Activated naive CD8-positive, alpha-beta T cell (primary cell): ENCODE data around the gene CHMP3.
A peak's percentile ranks its signal among the peaks of the same experiment; 100 is the strongest.

Experiments
- H3K27ac Mint-ChIP-seq: one replicate; pipeline ENCODE4 v1.8.0; 2021; ENCODE audit warnings: mixed read lengths
- H3K27me3 Mint-ChIP-seq: one replicate; pipeline ENCODE4 v1.8.0; 2021; ENCODE audit warnings: mixed read lengths
- H3K36me3 Mint-ChIP-seq: one replicate; pipeline ENCODE4 v1.8.0; 2021; ENCODE audit warnings: mixed read lengths
- H3K4me1 Mint-ChIP-seq: one replicate; pipeline ENCODE4 v1.8.0; 2021; ENCODE audit warnings: low read depth, mixed read lengths
- H3K4me3 Mint-ChIP-seq: one replicate; pipeline ENCODE4 v1.8.0; 2021; ENCODE audit warnings: mild to moderate bottlenecking, mixed read lengths
- H3K9me3 Mint-ChIP-seq: one replicate; pipeline ENCODE4 v1.8.0; 2021; ENCODE audit warnings: low read depth, mixed read lengths

The CHMP3 gene

DNA sequence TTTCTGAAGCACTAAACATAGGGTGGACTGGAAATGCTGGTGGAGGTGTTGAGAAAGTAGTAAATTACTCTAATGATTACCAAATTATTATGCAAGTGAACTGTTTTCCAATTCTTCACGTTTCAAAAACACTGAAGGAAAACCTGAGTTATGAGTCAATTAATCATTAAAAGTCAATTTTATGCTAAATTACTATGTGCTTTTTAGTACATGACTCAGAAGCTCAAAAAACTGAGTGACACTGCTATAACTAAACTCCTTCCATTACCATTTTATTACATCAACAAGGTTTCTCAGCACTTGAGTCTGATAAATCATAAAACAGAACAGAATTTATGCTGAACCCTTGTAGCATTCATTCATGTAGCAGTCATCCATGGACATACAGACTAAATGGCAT lies 20.4 kb downstream of the CHMP3 start:
- H3K9me3 Mint-ChIP-seq, result peaks cover 3% of the 10 kb centered on the region
- peaks cover 17% of the 10 kb centered on the region for H3K36me3 Mint-ChIP-seq
- H3K27ac Mint-ChIP-seq, result no peak overlapping the region
- no peaks in the 10 kb centered on the region for H3K27me3 Mint-ChIP-seq
- no peak overlapping the region for H3K4me3 Mint-ChIP-seq
- peaks cover 12% of the 10 kb centered on the region for H3K4me1 Mint-ChIP-seq

DNA sequence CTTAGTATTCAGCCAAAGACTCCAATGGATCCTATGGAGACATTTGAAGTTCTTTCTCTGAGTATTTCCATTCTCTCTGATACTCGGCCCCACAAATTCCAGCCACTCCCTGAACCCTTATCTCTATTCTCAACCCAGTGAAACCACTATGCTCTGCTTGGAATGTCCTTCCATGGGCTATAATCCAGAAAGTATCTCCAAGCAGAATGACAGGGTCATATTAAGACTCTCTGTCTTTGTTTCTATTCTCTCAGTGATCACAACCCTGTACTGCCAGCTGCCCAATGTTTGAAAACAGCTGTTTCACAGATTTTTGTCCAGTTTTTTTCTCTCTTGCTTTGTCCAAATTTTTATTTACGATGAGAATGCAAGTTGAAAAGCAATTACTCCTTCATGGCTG lies 21.9 kb downstream of the CHMP3 start:
- Mint-ChIP-seq H3K4me1 (peaks cover 15% of the 10 kb centered on the region), H3K27ac (no peak overlapping the region), H3K27me3 (no peaks in the 10 kb centered on the region), H3K36me3 (peaks cover 12% of the 10 kb centered on the region), H3K4me3 (no peak overlapping the region), H3K9me3 (peaks cover 4% of the 10 kb centered on the region)

DNA sequence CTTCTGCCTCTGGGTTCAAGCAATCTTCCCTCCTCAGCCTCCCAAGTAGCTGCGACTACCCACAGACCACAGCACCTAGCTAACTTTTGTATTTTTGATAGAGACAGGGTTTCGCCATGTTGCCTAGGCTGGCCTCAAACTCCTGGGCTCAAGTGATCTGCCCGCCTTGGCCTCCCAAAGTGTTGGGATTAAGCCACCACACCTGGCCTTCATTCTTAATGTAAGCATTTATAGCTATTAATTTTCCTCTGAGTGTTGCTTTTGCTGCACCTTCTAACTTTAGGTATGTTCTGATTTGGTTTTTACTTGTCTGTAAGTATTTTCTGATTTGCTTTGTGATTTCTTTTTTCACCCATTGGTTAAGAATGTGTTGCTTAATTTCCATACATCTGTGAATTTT lies 29.7 kb downstream of the CHMP3 start:
- peaks cover 11% of the 10 kb centered on the region for H3K36me3 Mint-ChIP-seq

DNA sequence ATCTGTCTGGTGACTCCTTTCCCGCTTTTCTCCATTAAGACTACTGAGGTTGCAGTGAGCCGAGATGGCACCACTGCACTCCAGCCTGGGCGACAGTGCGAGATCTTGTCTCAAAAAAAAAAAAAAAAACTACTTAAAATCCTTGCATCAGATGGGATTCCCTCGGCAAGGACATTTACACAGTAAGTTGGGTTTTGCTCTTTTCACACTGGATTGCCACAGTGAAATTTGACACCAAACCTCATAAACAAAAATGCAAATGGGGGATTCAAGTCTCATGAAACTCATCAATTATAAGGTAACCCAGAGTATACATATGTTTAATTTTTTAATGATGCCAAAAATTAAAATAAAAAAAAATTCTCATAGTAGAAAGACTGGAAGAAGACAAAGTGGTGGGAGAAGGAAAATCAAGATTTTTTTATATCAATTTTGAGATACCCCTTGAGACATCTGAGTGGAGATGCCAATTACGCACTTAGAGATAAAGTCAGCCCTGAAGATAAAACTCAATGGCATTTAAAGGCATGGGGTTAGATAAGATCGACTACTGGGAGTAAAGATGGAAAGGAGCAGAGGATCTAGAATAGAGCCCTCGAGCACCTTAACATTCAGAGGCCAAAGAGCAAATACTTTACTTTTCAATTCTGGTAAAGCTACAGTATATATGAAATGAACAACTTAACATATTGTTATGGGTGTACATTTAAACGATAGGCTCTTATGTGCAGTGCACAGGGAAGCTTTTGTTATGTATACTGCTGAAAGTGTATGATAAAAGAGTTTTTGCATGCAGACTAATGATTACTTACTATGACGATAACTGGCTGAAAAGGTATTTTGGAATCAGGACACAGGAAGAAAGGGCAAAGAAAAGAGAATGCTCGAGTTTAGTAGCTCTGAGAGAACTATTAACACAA lies 37.6 kb downstream of the CHMP3 start:
- Mint-ChIP-seq H3K4me3 (no peak overlapping the region), H3K27ac (no peak overlapping the region), H3K36me3 (peaks cover 3% of the 10 kb centered on the region), H3K9me3 (no peaks in the 10 kb centered on the region), H3K27me3 (no peaks in the 10 kb centered on the region), H3K4me1 (peaks cover 2% of the 10 kb centered on the region)

More for the DNA sequence above, 29.7 kb downstream of the CHMP3 start:
- Mint-ChIP-seq H3K4me1 (peaks cover 36% of the 10 kb centered on the region), H3K27me3 (no peaks in the 10 kb centered on the region), H3K27ac (no peak overlapping the region), H3K4me3 (no peak overlapping the region), H3K9me3 (peaks cover 11% of the 10 kb centered on the region)

DNA sequence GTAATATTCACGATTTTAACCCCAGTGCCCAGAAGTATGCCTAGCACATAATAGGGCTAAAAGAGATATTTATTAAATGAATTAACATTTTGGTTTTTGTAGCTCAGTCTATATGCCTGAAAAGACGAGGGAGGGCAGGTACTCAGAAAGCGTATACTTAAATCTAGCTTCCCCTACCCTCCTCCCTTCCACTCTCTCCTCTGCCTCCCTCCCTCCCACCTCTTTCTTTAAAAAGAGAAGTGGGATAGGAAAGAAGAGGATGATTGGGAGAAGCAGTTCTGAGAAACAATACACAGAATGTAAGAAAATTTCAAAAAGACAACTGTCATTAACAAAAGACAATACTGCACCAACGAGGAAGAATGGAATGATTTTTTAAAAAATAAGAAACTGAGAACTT lies 39.8 kb downstream of the CHMP3 start:
- H3K27ac Mint-ChIP-seq, result no peak overlapping the region
- peaks cover 6% of the 10 kb centered on the region for H3K9me3 Mint-ChIP-seq
- no peak overlapping the region for H3K4me3 Mint-ChIP-seq
- no peaks in the 10 kb centered on the region for H3K4me1 Mint-ChIP-seq
- H3K36me3 Mint-ChIP-seq, result peaks cover 3% of the 10 kb centered on the region
- no peaks in the 10 kb centered on the region for H3K27me3 Mint-ChIP-seq

DNA sequence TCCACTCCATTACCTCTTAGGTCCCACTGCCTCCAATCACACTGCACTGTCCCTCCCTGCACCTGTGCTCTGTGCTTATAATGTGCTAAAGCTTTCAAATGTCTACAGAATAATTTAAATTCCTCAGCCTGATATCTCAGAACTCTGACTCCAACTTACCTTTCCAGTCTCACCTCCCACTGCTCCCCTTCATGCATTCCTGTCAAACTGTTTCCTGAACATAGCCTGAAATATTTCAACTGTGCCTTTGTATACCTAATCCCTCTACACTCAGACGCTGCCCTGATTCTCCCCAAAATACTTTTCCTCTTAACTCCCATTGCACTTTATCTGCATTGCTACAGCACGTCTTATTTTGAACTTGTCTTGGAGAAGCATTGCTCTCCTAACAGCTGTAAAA lies 40.5 kb downstream of the CHMP3 start:
- Mint-ChIP-seq H3K4me3 (no peak overlapping the region), H3K4me1 (no peaks in the 10 kb centered on the region), H3K27ac (no peak overlapping the region), H3K27me3 (no peaks in the 10 kb centered on the region), H3K36me3 (peaks cover 3% of the 10 kb centered on the region), H3K9me3 (peaks cover 6% of the 10 kb centered on the region)

DNA sequence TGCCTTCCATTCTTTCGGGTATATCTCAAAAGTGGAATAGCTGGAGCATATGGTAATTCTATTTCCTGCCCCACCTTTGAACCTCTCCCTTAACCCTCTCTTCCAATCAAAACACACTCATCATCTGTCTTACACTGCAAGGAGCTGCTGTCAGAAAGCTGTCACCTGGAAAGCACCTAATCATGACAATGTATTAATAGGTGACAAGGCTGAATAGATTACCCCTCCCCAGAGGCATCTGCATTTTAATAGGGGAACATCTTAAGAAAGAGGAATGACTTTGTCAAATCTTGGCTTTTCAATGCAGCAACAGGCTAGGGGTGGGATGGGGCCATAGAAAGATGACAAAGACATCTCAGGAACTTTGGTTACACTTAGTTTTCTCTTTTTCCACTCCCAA lies 41.3 kb downstream of the CHMP3 start:
- H3K27ac Mint-ChIP-seq, result no peak overlapping the region
- H3K4me1 Mint-ChIP-seq, result no peaks in the 10 kb centered on the region
- no peak overlapping the region for H3K4me3 Mint-ChIP-seq
- peaks cover 6% of the 10 kb centered on the region for H3K9me3 Mint-ChIP-seq
- H3K36me3 Mint-ChIP-seq, result no peaks in the 10 kb centered on the region
- no peaks in the 10 kb centered on the region for H3K27me3 Mint-ChIP-seq

DNA sequence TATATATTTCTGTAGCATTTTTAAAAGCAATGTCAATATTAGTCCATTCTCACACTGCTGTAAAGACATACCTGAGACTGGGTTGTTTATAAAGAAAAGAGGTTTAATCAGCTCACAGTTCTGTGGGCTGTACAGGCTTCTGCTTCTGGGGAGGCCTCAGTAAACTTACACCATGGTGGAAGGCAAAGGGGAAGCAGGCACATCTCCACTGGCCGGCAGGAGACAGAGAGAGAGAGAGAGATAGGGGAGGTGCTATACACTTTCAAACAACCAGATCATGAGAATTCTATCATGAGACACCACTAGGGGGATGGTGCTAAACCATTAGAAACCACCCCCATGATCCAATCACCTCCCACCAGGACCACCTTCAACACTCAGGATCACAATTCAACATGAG lies 43.1 kb downstream of the CHMP3 start:
- Mint-ChIP-seq H3K4me1 (no peaks in the 10 kb centered on the region), H3K36me3 (no peaks in the 10 kb centered on the region), H3K27me3 (no peaks in the 10 kb centered on the region), H3K9me3 (peaks cover 6% of the 10 kb centered on the region), H3K4me3 (no peak overlapping the region), H3K27ac (no peak overlapping the region)

DNA sequence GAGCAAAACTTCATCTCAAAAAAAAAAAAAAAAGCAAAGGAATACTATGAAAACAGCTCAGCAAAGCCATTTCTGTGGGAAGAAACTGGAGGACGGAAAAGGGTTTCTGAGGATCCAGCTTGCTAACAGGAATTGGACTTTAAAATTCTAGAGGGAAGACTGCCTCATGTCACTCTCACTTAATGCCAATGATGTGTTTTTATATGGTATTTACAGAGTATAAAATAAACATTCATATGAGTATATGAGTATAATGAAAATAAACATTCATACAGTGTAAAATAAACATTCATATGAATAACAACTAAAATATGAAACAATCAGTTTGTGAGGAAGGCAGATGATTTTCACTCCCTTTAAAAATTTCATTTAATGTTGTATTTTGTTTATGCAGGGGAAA lies 43.9 kb downstream of the CHMP3 start:
- Mint-ChIP-seq H3K4me1 (peaks cover 3% of the 10 kb centered on the region), H3K27me3 (no peaks in the 10 kb centered on the region), H3K9me3 (peaks cover 6% of the 10 kb centered on the region), H3K4me3 (no peak overlapping the region), H3K36me3 (no peaks in the 10 kb centered on the region), H3K27ac (no peak overlapping the region)

DNA sequence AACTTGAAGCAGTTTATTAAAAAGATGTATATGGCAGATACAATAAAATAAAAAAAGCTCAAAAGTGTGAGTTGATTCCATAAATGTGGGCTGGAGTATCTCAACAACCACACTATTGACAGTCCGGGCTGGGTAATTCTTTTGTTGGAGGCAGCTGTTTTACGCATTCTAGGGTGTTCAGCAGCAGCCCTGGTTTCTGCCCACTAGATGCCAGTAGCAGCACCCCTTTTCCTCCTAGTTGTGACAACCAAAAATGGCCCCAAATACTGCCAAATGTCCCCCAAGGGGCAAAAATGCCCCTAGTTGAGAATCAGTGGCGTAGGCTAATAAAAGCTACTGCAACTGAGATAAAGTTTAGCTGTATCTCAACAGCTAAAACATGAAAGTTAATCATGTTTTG lies 44.8 kb downstream of the CHMP3 start:
- H3K4me3 Mint-ChIP-seq, result no peak overlapping the region
- H3K4me1 Mint-ChIP-seq, result peaks cover 3% of the 10 kb centered on the region
- no peak overlapping the region for H3K27ac Mint-ChIP-seq
- H3K9me3 Mint-ChIP-seq, result peaks cover 6% of the 10 kb centered on the region
- H3K27me3 Mint-ChIP-seq, result no peaks in the 10 kb centered on the region
- no peaks in the 10 kb centered on the region for H3K36me3 Mint-ChIP-seq

DNA sequence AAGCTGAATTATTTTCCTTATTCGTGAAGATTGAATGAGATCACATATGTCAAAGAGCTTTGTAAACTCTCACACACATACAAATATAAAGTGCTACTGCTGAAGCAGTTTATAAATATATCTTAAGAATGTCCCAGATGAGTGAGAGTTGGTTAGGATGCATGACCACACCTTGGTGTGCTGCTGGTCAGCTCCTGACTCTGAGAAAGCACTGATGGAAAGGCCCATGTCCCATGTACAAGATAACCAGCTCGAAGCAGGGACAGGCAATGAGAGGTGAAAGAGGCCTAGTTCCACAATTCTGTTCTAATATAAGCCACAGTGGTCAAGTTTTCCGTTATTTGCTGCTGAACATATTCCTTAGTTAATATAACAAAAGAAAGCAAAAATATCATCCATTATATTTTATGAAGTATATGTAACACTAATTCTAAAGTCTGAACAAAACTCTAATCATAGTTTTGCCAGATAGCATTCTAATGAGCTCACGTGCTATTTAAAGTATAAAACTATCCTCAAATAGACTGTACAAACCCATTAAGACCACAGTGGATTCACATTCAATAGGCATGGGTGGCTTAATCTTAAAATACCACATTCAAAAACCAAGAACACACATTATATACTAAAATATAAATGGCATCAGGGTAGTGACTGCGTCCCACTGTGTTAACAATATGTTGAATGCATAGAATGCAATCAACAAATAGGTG lies 49.1 kb downstream of the CHMP3 start:
- H3K27me3 Mint-ChIP-seq, result no peaks in the 10 kb centered on the region
- no peaks in the 10 kb centered on the region for H3K9me3 Mint-ChIP-seq
- peaks cover 8% of the 10 kb centered on the region for H3K36me3 Mint-ChIP-seq
- no peak overlapping the region for H3K27ac Mint-ChIP-seq
- no peak overlapping the region for H3K4me3 Mint-ChIP-seq
- peaks cover 5% of the 10 kb centered on the region for H3K4me1 Mint-ChIP-seq

DNA sequence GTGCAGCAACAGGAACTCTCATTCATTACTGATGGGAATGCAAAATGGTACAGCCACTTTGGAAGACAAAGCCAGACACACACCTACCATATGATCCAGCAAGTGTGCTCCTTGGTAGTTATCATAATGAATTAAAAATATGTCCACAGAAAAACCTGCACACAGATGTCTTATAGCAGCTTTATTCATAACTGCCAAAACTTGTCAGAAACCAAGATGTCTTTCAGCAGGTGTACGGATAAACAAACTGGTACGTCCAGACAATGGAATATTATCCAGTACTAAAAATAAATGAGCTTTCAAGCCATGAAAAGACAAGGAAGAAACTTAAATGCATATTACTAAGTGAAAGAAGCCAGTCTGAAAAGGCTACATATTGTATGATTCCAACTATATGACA lies 50.4 kb downstream of the CHMP3 start:
- Mint-ChIP-seq H3K4me1 (peaks cover 5% of the 10 kb centered on the region), H3K36me3 (peaks cover 14% of the 10 kb centered on the region), H3K4me3 (no peak overlapping the region), H3K9me3 (no peaks in the 10 kb centered on the region), H3K27me3 (no peaks in the 10 kb centered on the region), H3K27ac (no peak overlapping the region)

DNA sequence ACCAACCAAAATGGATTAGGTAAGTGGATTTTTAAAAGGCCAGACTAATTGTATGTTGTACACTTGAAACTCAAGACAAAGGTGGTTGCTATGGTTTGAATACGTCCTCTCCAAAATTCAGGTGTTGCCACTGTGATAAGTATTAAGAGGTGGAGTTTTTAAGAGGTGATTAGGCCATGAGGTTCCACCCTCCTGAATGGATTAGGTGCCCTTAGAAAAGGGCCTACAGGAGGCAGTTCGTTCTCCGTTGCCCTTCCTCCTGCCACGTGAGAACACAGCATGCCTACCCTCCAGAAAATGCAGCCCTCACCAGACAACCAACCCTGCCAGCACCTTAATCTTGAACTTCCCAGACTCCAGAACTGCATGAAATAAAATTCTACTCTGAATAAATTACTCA lies 51.2 kb downstream of the CHMP3 start:
- H3K9me3 Mint-ChIP-seq, result no peaks in the 10 kb centered on the region
- peaks cover 18% of the 10 kb centered on the region for H3K36me3 Mint-ChIP-seq
- H3K4me3 Mint-ChIP-seq, result no peak overlapping the region
- H3K4me1 Mint-ChIP-seq, result peaks cover 5% of the 10 kb centered on the region
- no peaks in the 10 kb centered on the region for H3K27me3 Mint-ChIP-seq
- no peak overlapping the region for H3K27ac Mint-ChIP-seq

DNA sequence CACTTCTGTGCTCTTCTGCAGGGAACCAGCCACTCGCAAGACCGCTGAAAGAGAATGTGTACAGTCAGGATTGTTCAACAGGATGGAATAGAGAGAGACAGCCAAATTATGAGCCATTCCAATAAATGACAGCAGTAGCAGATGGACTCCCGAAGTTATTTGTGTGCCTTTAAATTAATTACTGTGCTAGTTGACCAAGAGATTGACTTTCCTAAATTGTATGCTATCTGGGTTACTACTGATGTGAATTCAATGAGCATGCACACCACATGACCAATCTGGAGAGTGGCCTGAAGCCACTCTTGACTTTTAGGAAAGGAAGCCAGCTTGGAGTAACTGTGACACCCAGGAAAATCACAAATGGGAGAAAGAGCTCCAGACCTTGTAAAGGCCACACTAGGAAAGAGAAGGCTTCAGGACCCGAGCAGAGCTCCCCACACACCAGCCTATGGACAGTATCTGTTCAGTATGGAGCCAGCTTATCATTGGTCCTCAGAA lies 52.8 kb downstream of the CHMP3 start:
- H3K4me1 Mint-ChIP-seq, result peaks cover 5% of the 10 kb centered on the region
- H3K27ac Mint-ChIP-seq, result no peak overlapping the region
- no peaks in the 10 kb centered on the region for H3K9me3 Mint-ChIP-seq

DNA sequence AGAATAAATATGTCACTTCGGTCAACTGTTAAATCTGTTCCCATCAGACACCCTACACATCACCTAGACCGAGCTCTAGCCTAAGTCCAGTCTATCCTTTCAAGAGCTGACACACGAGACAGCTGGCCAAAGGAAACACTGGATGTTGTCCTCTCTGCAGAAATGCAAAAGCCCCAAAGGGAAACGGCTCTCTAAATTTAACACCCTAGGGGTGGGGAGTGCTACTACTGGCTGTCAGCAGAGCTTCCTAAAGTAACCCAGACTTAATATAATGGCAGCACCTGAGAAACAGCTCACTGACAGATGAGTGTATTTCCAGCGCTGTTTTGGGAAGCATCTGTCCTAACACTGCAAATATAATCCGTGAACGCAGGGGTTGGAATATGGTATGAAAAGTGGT lies 55.6 kb downstream of the CHMP3 start:
- peak overlapping the region; percentile 59 for H3K27ac Mint-ChIP-seq
- peaks cover 45% of the 10 kb centered on the region for H3K36me3 Mint-ChIP-seq
- H3K4me3 Mint-ChIP-seq, result no peak overlapping the region
- peaks cover 2% of the 10 kb centered on the region for H3K4me1 Mint-ChIP-seq
- H3K27me3 Mint-ChIP-seq, result no peaks in the 10 kb centered on the region
- H3K9me3 Mint-ChIP-seq, result peaks cover 9% of the 10 kb centered on the region

More for the DNA sequence above, 52.8 kb downstream of the CHMP3 start:
- H3K36me3 Mint-ChIP-seq, result peaks cover 23% of the 10 kb centered on the region
- no peak overlapping the region for H3K4me3 Mint-ChIP-seq
- no peaks in the 10 kb centered on the region for H3K27me3 Mint-ChIP-seq
